CD1c-positive myeloid dendritic cell (primary cell): ENCODE measurements around the gene PRSS1.
A peak's percentile ranks its signal among the peaks of the same experiment; 100 is the strongest.
"Not testable (repeated sequence)": the region's sequence is repeated elsewhere in the genome, so short reads cannot be mapped to it uniquely, and the experiment has no call there.

Experiments used
- DNase-seq: peaks from one replicate; pipeline ENCODE4 v3.0.0-alpha.2; 2016; ENCODE audit errors: extremely low spot score

PRSS1 gene

DNA sequence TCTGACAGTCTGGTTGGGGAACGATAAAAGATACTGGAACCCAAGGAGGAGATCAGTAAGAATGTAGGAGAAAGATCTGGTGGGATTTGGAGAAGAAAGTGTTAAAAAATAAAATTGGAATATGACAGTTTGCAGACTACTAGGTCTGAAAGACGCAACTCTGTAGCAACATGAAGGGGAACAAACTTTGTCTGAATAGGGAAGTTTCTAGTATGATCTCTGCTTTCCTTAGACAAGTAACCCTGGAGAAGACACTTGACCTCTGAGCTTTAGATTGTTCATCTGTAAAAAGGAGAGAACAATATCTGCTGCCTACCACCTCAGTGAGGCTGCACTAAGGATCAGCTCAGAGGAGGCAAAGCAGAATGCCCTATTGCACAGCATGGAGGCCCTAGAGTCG lies 3.0 kb upstream of the PRSS1 start:
- peak; percentile 36 for DNase-seq

DNA sequence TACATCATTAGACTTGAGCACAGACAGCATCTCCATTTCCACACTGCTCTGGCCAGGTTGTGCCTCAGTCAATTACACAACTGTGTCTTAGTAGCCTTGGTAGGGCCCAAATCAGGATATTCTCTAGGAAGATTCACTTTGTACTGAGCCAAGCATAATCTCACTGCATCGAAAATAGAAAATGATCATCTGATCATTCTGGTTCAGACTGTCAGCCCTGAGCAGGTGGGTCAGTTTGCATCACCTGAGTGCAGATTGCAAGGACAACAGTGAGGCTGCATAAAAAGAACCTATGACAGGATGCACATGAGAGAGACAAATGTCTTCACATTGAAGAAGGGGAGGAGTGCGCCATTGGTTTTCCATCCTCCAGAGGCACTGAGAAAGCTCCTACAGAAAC lies 862 bp upstream of the PRSS1 start:
- DNase-seq, result not testable (repeated sequence)

DNA sequence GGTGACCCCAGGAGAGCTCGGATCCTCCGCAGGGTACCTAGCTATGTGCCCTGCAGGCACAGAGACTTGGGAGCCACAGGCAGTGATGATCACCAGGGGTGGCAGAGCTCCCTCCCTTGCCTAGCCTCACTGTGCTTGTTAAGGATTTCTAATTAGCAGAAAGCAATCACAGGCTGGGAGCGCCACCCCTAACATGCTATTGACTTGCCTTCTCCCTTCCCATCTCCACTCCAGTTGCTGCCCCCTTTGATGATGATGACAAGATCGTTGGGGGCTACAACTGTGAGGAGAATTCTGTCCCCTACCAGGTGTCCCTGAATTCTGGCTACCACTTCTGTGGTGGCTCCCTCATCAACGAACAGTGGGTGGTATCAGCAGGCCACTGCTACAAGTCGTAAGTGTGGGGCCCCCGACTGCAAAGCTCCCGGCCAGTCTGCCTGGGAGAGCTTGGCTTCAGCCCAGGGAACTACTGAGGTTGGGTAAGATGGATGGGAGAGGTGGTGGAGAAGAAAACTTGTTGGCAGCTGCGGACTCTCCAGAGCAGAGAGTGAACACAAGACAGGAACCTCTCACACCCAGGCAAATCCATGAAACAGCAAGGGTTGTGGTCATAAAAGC lies 1.2 kb downstream of the PRSS1 start:
- DNase-seq, result no peak

DNA sequence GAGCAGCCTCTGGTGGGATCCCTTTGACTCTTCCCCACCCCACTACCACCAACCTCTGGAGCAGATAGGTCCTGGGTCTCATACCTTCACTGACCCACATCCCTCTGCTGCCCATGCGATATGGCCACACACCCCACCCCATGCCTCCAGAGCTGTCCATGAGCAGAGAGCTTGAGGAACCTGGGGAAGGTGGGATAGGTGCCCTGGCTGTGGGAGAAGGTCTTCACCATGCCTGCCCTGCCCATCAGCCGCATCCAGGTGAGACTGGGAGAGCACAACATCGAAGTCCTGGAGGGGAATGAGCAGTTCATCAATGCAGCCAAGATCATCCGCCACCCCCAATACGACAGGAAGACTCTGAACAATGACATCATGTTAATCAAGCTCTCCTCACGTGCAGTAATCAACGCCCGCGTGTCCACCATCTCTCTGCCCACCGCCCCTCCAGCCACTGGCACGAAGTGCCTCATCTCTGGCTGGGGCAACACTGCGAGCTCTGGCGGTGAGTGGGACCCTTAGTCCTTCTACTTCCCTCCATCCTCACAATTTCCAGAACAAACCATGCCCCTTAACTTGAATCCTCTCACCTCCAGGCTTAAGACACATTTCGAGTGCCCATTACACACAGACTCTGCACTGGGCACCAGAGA lies 2.4 kb downstream of the PRSS1 start:
- DNase-seq, result not testable (repeated sequence)

DNA sequence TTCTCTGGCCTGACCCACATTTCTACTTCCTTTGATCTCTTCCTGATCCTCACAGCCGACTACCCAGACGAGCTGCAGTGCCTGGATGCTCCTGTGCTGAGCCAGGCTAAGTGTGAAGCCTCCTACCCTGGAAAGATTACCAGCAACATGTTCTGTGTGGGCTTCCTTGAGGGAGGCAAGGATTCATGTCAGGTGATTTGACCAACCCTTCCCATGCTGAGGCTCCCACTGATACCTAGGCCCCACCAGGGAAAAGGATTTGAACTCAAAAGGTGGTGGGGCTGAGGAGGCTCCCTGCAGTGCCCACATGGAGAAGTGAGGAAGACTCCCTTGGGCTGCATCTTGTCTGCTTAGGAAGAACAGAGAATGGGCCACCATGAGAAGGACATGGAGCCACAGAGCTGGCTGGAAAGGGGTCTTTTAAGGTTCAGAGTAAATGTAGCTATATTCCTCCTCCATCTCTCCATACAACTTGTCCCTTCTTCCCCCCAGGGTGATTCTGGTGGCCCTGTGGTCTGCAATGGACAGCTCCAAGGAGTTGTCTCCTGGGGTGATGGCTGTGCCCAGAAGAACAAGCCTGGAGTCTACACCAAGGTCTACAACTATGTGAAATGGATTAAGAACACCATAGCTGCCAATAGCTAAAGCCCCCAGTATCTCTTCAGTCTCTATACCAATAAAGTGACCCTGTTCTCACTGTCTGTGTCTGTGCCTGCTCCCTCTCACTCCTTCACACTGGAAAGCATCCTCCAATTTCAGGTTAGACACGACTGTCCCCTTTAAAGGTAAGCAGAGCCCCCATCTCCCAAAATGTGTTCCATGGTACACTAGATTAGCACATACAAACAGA lies 3.3 kb downstream of the PRSS1 start:
- no peak for DNase-seq

DNA sequence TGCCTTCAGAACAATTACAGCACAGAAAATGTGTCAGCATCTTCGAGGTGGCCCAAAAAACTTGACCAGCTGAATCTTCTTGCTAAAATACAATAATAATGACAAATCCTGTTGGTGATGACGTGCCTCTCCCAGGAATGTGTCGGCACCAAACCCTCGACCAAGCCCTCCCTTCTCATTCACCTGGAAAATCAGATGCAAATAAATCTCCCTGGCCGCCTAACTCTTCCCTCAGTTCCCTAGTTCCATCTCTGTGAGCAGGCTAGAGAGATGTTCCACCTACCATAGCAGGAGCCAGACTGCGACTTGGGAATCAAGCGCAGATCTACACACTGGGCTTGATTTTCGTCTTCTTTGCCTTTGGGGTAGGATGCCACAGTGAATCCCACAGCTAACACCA lies 4.1 kb downstream of the PRSS1 start:
- no peak for DNase-seq

DNA sequence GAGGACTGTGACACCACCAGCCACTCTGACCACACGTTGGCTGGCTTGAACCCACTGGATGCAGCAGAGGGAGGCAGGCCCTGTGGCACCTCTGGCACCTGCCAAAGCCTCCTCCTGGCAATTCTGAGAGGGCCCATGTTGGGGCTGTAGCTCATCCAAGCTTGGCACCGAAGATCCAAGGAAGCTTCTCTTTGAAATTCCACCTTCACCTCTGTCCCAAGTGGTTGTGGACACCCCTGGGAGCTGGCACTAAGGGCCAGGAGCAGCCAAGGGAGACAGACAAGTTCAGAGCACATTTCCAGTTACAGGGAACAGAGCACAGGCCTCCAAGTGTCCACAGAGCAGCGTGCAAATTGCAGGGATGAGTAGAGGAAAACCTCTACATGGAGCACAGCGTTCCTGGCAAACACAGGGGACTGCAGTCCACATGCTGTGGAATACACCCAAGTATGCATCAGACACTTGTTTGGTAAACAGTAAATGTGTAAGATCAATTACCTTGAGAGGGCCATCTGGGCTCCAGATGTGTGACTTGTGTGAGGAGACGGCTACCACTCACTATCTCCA lies 4.7 kb downstream of the PRSS1 start:
- DNase-seq, result not testable (repeated sequence)

DNA sequence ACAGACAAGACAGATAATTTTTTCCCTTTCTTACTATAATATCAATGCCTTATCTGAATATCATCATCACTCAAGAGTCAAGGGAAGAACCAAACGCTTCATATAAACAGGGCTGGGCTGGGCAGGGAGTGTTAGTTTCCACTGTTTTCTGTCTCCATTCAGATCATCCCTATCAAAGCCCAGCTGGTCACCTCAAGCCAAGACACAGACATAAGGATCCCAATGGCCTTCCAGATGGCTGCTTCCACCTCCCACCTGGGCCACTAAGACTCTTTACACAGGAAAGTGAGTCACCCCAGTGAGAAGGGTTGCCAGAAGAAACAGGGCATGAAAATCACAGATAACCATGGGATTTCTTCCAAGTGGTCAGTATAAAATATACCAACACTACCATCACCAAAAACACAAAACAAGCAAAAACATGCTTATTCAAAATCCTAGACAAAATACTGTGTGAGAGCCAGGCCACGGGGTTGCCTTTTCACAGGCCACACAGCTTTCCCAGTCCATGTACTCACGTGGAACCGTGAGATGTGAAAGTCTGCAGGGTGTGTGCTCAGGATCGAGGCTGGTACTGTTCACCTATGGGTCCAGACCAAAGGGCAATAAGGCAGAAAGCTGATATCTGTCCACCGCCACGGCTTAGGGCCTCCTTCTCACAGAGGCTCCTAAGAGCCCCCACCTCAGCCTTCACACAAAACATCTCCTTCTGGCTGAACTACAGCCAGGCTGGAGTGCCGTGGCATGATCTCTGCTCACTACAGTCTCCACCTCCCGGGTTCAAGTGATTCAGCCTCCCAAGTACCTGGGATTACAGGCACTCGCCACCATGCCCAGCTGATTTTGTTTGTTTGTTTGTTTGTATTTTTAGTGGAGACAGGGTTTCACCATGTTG lies 5.7 kb downstream of the PRSS1 start:
- DNase-seq, result no peak

DNA sequence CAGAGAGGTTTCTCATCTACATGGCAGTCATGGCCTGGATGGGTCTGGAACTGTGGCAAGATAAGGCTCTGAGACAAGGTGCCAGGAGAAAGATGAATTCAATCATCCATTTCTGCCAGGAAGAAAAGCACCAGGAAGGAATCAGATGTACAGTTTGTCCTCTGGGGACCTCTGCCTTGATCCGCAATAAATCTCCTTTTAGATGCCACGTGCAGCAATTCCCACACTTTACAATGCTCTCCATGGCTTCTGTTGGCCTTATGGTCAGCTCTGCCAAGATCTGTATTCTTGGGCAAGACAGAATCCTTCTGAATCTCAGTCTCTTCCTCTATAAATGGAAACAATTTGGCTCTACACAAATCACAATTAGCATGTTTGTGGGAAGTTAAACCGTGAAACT lies 9.0 kb downstream of the PRSS1 start:
- DNase-seq, result not testable (repeated sequence)

DNA sequence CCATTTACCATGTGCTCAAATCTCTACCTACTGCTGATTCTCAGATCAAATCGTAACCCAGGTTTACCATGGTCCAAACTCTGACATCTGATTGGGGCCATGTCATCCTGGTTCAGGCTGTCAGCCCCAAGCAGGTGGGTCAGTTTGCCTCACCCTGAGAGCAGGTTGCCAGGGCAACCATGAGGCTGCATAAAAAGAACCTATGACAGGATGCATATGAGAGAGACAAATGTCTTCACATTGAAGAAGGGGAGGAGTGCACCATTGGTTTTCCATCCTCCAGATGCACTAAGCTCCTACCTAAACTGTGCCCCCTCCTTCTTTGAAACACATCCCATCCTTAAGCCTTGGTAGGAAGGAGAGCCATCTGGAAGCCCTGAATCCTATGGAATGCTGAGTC lies 10.2 kb downstream of the PRSS1 start:
- no peak for DNase-seq

DNA sequence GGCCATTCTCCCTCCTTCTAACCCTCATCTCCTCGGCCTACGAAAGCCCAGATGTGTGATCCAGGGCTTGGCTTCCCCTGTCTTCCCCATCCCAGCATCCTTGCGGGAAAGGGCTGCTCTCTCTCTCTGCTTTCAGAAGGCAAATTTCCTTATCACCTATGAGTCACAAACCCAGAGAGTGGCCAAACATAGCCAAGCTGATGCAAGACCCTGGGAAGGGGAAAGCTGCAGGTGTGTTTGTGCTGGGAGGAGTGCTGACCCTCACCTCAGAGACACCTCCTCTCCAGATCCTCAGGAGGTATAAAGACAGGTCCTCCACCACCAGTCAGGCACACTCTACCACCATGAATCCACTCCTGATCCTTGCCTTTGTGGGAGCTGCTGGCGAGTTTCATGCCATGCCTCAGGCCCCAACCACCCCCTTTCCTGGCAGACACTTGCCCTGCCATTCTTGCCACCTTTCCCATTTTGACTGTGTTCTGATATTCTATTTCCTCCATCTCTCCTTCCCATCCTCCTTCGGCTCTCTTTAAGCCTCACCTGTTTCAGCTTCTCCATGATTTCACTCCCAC lies 10.9 kb downstream of the PRSS1 start:
- DNase-seq, result no peak

DNA sequence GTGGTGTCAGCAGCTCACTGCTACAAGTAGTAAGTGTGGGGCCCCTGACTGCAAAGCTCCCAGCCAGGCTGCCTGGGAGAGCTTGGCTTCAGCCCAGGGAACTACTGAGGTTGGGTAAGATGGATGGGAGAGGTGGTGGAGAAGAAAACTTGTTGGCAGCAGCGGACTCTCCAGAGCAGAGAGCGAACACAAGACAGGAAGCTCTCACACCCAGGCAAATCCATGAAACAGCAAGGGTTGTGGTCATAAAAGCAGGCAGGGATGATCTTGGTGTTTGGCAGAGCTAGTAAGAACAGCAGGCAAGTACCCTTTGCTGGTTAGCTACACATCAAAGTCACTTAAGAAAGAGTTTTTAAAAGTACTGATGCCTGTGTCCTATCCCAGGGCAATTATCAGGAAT lies 12.3 kb downstream of the PRSS1 start:
- DNase-seq, result not testable (repeated sequence)

DNA sequence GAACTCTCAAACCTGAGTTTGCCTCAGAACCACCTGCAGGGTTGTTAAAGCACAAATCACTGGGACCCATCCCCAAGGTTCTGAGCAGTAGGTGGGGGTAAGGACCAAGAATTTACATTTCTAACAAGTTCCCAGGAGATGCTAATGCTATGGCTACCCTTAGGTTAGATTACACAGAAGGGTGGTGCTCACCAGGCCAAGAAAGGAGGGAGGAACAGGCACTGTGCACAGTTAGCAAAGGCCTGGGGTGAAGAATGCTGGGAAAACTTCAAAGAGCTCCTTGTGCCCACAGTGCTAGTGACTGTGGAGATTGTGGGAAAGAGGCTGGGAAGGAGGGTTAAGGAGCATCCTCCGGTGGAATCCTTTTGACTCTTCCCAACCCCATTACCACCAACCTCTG lies 12.8 kb downstream of the PRSS1 start:
- no peak for DNase-seq

DNA sequence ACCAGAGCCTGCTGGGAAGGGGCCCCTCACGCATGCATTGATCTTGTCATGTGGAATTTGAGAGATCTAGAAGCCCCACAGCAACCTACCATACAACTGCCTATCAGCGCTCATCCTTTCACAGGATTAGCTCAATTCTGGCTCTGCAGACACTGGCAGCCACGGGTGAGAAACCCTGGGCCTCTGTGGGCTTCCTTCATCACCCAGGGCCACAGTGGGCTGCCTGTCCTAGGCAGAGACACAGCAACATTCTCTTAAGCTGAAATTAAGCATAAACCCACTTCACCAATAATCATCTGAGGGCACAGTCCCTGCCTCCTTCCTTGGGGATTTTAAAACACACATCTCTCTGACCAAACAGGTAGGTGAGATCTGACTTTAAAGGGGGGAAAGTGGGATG lies 18.2 kb downstream of the PRSS1 start:
- DNase-seq, result no peak

DNA sequence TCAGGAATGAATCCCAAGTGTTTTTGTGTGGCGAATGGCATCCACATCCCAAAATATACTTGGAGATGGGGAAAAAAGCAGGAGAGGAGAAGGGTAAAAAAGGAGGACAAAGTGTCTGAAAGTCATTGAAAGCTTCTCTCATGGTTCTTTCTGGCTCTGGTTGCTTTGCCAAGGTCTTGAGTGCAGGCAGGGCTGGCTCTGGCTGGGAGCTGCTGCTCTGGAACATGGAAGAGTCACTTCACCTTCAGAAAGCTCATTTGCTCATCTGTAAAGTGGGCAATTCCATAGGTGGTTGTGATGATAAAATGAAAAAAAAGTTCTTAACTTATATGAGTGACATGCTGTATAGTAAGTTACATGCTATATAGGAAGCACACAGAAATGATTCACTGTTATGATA lies 18.6 kb downstream of the PRSS1 start:
- DNase-seq, result no peak

DNA sequence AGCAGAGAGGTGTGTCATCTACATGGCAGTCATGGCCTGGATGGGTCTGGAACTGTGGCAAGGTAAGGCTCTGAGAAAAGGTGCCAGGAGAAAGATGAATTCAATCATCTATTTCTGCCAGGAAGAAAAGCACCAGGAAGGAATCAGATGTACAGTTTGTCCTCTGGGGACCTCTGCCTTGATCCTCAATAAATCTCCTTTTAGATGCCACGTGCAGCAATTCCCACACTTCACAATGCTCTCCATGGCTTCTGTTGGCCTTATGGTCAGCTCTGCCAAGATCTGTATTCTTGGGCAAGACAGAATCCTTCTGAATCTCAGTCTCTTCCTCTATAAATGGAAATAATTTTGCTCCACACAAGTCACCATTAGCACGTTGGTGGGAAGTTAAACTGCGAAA lies 19.6 kb downstream of the PRSS1 start:
- DNase-seq, result not testable (repeated sequence)

DNA sequence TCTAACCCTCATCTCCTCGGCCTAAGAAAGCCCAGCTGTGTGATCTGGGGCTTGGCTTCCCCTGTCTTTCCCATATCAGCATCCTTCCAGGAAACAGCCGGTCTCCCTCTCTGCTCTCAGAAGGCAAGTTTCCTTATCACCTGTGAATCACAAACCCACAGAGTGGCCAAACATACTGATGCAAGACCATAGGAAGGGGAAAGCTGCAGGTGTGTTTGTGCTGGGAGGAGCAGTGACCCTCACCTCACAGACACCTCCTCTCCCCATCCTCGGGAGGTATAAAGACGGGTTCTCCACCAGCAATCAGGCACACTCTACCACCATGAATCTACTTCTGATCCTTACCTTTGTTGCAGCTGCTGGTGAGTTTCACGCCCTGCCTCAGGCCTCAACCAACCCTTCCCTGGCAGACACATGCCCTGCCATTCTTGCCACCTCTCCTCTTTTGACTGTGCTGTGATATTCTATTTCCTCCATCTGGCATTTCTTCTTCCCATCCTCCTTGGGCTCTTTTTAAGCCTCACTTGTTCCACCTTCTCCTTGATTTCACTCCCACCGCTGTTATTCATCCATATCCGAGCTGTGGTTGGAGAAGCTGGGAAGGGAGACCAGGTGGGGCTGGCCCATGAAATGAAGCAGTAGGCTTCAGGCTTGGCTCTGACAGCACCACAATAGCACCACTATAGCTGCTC lies 21.5 kb downstream of the PRSS1 start, which contains the start of gene PRSS2:
PRSS2 (plus strand) TSS at position 310 of the 692 bp plus-strand sequence; CDS start at position 323, 13 bp downstream.
- no peak for DNase-seq

DNA sequence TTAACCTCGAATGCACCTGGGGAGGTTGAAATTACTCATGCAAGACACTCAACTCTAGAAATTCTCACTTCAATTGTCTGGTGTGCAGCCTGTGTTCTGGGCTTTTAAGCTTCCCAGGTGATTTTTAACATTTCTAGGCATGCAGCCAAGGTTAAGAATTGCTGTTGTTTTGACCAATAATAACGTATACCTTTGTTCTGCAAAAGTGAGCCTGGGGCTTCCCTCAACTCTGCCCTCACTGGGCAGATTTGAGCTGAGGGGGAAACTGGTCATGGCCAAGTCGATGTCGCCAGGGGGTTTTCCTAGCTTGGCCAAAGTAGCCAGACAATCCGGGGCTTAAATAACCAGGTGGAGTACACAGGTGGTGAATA lies 22.1 kb downstream of the PRSS1 start:
- DNase-seq, result no peak

DNA sequence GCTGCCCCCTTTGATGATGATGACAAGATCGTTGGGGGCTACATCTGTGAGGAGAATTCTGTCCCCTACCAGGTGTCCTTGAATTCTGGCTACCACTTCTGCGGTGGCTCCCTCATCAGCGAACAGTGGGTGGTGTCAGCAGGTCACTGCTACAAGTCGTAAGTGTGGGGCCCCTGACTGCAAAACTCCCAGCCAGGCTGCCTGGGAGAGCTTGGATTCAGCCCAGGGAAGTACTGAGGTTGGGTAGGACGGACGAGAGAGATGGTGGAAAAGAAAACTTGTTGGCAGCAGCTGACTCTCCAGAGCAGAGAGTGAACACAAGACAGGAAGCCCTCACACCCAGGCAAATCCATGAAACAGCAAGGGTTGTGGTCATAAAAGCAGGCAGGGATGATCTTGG lies 22.8 kb downstream of the PRSS1 start:
- no peak for DNase-seq

DNA sequence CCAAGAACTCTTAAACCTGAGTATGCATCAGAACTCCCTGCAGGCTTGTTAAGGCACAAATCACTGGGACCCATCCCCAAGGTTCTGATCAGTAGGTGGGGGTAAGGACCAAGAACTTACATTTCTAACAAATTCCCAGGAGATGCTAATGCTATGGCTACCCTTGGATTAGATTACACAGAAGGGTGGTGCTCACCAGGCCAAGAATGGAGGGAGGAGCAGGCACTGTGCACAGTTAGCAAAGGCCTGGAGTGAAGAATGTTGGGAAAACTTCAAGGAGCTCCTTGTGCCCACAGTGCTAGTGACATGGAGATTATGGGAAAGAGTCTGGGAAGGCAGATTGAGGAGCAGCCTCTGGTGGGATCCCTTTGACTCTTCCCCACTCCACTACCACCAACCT lies 23.4 kb downstream of the PRSS1 start:
- DNase-seq, result no peak

DNA sequence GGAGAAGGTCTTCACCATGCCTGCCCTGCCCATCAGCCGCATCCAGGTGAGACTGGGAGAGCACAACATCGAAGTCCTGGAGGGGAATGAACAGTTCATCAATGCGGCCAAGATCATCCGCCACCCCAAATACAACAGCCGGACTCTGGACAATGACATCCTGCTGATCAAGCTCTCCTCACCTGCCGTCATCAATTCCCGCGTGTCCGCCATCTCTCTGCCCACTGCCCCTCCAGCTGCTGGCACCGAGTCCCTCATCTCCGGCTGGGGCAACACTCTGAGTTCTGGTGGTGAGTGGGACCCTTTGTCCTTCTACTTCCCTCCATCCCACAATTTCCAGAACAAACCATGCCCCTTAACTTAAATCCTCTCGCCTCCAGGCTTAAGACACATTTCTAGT lies 24.0 kb downstream of the PRSS1 start:
- no peak for DNase-seq
